Esophagus muscularis mucosa (tissue), 3 donors: ENCODE measurements around the gene KRT9.

ENCODE experiments used
- POLR2AphosphoS5 ChIP-seq, 2 donors: sonication (generic); formaldehyde crosslinking; IDR thresholded peaks; one replicate each; pipeline ENCODE4 v1.6.1; 2017; ENCODE audit warnings: antibody characterized with exemption in 2 of 2
- TF ChIP-seq, protein P1 (sequence below), 3 experiments: fragments of 200-600 bp in 2 of 3; fragments of 450-650 bp in 1 of 3; sonication (generic) in 2 of 3; IDR thresholded peaks; one replicate each; pipeline ENCODE4 v1.5.1; 2017 to 2019; ENCODE audit warnings: antibody characterized with exemption in 3 of 3, mild to moderate bottlenecking in 2 of 3, moderate library complexity in 1 of 3

DNA sequence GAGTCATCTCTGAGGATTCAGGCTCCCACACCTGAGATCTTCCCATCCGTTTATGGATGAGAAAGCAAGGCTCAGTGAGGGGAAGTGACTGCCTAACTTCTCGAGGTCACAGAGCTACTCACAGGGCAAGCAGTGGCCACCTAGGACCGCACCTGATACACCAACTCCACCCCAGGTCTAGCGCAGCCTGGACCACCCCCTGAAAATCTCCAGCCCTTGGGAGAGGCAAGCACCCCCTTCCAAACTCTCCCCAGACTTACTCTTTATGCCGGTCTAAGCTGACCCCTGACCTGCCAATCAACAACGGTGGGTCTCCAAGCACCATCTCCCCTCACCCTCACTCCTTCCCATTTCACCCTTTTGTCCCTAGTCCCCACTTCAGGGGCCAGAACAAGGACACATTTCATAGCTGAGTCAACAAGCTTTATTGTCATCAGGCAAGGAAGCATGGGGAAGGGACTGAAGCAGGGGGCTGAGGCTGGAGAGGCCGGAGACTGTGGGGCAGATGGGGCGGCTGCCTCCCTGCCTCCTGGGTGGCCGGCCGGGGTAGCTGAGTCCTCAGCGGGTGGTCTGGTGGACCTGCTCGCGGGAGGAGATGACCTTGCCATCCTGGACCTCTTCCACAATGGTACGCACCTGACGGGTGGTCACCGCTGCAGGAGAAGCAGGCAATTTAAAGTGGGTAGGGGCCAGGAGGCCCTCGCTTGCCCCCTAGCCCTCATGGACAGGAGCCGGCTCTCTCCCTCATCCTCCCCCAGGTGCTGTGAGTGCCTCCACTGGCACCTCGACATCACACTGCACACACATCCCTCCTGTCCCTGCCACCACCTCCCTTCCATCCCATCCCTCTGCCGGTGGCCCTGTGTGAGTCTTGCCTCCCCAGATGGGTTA lies 47.4 kb upstream of the KRT9 start:
- TF ChIP-seq, protein P1, sequence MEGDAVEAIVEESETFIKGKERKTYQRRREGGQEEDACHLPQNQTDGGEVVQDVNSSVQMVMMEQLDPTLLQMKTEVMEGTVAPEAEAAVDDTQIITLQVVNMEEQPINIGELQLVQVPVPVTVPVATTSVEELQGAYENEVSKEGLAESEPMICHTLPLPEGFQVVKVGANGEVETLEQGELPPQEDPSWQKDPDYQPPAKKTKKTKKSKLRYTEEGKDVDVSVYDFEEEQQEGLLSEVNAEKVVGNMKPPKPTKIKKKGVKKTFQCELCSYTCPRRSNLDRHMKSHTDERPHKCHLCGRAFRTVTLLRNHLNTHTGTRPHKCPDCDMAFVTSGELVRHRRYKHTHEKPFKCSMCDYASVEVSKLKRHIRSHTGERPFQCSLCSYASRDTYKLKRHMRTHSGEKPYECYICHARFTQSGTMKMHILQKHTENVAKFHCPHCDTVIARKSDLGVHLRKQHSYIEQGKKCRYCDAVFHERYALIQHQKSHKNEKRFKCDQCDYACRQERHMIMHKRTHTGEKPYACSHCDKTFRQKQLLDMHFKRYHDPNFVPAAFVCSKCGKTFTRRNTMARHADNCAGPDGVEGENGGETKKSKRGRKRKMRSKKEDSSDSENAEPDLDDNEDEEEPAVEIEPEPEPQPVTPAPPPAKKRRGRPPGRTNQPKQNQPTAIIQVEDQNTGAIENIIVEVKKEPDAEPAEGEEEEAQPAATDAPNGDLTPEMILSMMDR (IDR thresholded peaks at IDR 0.05), result no peak
- no peak for TF ChIP-seq POLR2AphosphoS5 (IDR thresholded peaks at IDR 0.05)
